Activated CD8-positive, alpha-beta memory T cell treated with anti-CD3 and anti-CD28 coated beads, Interleukin-2, amount 50 U/mL, for 48 hours (primary cell): ENCODE measurements around the gene EPN1.

ENCODE experiments used
- DNase-seq: peaks from one replicate; pipeline ENCODE4 v3.0.0-alpha.2; 2020

EPN1 gene

GRCh38 chr19:55661826-55662225 lies 13.2 kb upstream of the EPN1 start:
- DNase-seq, result no peak

GRCh38 chr19:55663846-55664536 lies 11.0 kb upstream of the EPN1 start:
- DNase-seq, result no peak

DNA sequence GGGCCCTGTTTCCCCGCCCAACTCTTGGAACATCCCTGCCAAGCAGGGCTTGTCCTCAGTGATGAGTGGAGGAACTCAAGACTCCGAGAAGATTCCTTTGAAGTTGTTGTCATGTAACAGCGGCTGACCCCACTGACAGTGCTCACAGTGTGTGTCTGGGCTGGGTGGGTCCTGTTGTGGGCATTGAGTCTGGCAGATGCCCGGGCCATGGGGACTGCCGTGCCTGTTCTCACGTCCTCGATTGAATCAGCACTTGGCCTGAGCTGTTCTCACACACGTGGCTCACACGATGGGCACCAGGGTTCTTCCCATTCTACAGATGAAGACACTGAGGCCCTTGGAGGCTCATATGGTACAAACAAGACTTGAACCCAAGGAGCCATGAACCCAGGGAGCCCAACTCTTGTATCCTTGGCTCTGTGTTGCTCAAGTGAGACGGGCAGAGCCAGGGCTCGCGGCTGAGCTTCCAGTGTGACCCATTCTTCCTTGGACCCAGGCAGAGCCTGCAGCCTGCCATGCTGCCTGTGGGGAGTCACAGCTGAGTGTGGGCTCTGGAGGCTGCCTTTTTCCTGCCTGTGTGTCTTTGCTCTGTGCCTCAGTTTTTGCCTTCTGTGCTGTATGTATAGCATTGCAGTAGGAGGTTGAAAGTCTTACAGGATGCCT lies 8.6 kb upstream of the EPN1 start:
- DNase-seq, result no peak

GRCh38 chr19:55667006-55667381 lies 8.0 kb upstream of the EPN1 start:
- no peak for DNase-seq

DNA sequence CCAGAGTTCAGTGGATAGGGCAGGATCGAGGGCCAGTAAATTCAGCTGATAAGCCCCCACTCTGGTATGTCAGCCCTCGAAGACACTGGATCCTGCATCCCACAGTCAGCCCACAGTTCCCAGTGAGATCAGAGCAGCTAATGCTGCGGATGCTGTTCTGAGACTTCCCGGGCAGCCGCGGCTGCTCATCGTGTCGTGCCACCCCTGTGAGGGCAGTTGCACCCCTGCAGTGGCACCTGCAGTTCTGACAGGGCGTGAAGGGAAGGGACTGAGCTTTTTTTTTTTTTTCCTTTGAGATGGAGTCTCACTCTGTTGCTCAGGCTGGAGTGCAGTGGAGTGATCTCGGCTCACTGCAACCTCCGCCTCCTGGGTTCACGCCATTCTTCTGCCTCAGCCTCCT lies 7.5 kb upstream of the EPN1 start:
- DNase-seq, result no peak

- no peak for DNase-seq
These were observed 7.1 kb upstream of the EPN1 start for GRCh38 chr19:55667958-55668357.

GRCh38 chr19:55668603-55669348 lies 6.2 kb upstream of the EPN1 start:
- no peak for DNase-seq

- no peak for DNase-seq
These were observed 5.4 kb upstream of the EPN1 start for GRCh38 chr19:55669418-55670279.

- no peak for DNase-seq
These were observed 4.6 kb upstream of the EPN1 start for GRCh38 chr19:55670280-55671053.

GRCh38 chr19:55671054-55671378 lies 4.0 kb upstream of the EPN1 start:
- no peak for DNase-seq

GRCh38 chr19:55672418-55672817 lies 2.6 kb upstream of the EPN1 start:
- DNase-seq, result no peak

DNA sequence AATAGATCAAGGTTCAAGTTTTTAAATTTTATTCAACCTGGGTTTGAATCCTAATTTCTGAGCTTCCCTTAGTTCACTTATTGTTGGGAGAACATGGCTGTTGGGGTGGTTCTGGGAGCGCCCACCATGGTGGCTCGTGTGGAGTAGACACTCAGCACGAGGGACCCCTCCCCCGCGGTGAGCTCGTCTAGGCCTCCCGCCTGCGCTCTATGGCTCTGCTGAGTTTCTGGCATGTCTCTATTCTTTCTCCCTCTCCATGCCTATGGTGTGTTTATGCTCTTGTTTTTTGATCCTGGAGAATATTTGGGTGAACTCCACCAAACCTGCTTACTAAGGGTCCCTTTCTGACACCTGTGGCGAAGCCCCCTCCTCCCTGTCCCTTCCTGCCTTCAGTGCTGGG lies 1.6 kb upstream of the EPN1 start:
- no peak for DNase-seq

DNA sequence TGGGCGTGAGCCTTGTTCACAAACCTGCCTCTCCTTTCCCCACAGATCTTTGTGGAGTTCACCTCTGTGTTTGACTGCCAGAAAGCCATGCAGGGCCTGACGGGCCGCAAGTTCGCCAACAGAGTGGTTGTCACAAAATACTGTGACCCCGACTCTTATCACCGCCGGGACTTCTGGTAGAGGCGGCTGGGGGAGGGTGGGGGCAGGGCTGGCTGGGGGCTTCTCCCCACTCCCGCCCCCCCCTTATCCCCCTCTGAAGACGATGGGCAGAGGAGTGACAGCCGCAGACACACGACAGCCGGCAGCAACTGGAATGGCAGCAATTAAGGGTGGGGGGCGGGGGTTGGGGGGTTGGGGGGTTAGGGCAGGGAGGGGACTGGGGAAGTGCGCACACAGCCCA lies 1.1 kb upstream of the EPN1 start:
- no peak for DNase-seq

DNA sequence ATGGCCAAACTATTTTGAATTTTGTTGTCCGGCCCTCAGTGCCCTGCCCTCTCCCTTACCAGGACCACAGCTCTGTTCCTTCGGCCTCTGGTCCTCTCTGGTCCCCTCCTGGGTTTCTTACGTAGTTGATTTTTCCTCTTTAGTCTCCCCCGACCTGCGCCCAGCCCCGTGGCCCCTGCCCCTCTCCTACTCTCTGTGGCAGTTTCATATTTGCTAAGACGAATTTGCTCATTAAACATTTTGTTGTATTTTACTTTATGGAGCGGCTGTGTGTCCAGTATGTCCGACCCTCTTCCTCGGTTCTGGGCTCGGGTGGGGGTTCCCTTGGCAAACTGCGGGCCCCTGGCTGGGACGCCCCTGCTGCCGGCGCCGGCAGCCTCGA lies 576 bp upstream of the EPN1 start:
- no peak for DNase-seq

- DNase-seq, result no peak
These were observed 782 bp downstream of the EPN1 start for GRCh38 chr19:55675661-55676354.

DNA sequence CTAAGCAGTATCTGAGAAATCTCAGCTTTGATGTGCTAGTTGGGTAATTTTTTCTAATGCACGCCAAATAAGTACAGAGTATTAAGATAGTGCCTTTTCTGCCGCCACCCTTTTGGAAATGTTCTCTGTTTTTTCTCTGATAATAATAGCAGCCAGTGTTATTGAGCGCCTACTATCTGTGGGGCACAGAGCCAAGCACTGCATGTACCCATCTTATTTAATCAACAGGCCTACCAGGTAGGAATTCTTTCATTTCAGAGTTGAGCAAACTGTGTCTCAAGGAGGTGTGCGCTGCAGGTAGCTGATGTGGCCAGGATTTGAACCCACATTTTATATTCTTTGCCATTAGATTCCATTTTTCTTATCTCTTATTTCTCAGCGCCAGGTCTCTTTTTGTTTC lies 1.4 kb downstream of the EPN1 start:
- no peak for DNase-seq

GRCh38 chr19:55676889-55677505 lies 2.0 kb downstream of the EPN1 start:
- no peak for DNase-seq

DNA sequence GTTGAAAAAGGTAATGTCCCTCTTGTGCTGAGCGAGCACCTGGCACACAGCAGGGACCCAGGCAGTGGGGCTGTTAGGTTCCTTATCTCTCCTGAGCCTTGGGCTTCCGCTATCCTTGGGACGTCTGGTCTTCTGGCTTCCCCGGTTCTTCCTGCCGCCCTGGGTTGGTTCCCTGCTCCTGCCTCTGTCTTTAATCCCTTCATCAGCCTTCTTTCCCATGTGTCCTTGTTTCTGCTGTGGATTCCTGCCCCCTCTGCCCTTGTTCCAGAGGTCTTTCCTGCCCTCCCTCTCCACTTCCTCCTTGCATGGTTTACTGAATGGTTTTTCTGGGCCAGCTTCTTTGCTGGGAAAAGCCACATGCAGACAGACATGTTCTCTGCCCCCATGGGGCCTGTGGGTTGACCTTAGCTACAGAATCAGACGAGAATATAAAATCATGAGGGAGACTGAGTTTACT lies 2.6 kb downstream of the EPN1 start:
- DNase-seq, result no peak

GRCh38 chr19:55678121-55678671 lies 3.2 kb downstream of the EPN1 start:
- no peak for DNase-seq

- DNase-seq, result no peak
These were observed 4.6 kb downstream of the EPN1 start for GRCh38 chr19:55679343-55680257.
